ENCODE results near the gene EN1. TPM values are rescaled to one million over a fixed set of nuclear protein-coding genes. Genes with fewer than 3 reads are reported as not detected.
A peak's percentile ranks its signal among the peaks of the same experiment; 100 is the strongest.

EN1 gene
- polyA plus RNA-seq, 10 donors = 4.8 to 10.1 (median 7.3) TPM

GRCh38 chr2:118826093-118826492, 21.4 kb downstream of the EN1 start:
- no peak for DNase-seq

DNA sequence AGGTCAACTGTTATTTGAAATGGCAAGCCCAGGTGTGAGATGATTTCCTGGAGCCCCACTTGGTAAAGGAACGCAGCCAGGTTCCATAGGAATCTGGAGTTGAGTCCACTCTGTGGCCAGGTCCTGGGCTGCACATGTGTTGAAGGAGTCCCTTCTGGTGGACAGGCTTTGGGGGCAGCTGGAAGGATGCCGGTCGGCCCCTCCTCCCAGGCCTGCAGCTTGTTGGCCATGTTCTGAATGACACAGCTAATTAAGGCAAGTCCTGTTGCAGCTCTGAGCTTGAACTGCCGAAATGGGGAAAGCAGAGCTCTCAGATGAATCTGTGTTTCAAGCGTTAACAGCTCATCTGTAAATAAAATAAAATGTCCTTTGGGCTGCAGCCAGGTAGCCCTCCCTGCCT, 23.8 kb downstream of the EN1 start:
- peak in 2 of 3 donors; percentile 27 to 33 for DNase-seq

- DNase-seq = no peak
Measured at GRCh38 chr2:118822572-118822971, 24.9 kb downstream of the EN1 start.

DNA sequence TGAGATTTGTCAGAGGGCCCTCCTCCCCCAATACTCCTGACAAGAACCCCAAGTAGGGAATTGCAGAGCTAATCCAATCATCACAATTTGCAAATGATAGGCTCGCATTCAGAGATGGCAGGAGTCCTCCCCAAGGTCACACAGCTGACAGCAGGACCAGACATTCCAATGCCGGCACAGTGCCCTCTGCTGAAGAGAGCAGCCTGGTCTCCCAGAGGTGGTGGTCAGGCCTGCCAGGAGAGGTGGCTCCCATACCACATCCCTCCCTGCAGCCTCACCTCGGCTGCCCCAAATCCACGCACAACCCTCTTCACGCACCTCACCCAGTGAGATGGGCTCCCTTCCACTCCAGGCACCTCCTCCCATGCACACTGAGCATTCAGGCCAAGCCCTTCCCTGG, 25.4 kb downstream of the EN1 start:
- no peak for DNase-seq

DNA sequence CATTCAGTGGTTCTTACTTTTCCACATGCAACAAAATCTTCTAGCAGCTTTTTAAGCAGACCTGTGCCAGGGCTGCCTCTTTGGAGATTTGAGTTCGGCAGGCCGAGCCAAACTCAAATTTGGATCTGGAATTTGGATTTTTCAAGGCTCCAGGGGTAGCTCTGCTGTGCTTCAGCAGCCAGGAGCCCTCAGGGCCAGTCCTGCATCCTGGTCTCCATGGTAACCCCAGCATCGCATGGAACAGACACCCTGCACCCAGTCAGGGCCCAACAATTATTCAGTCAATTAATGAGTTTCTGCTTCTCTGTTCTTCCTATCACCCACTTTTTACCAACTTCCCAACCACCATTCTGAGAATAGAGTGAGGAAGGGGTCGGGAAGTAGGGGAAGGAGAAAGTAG, 30.0 kb downstream of the EN1 start:
- DNase-seq = peak in 1 of 3 donors; percentile 21

DNA sequence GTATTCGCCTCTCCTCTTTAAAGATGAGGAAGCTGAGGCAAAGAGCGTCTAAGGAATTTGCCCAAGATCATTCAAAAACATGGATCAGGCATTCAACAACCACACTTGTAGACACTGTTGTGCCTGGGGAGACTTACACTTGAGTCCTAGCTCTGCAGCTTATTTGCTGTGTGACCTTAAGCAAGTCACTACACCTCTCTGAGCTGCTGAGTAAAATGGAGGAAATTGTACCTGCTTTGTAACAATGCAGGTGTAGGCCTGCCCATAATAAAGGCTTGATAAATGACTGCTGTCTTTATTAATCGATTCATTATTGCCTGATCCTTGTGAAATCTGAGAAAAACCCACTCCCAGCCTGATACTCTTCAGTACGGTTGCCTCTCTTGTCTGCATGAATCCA, 30.8 kb downstream of the EN1 start:
- DNase-seq = no peak

DNA sequence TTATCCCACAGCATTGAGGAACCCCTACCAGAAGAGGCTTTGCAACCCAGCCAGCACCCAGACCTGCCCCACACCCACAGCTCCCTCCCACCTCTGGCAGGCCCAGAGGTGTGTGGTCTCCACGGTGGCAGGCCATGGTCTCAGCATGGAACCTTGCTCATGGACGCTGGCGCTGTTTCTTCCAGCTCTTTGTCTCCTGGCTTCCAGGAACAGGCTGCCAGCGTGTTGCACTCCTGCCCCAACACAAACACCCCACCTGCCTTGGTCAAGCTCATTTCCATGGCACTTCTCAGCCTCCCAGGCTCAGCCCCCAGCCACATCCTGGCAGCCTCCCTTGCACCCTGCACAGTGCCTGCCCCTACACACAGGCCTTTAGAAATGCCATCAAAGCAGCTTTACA, 31.7 kb downstream of the EN1 start:
- DNase-seq = no peak

GRCh38 chr2:118815314-118815713, 32.1 kb downstream of the EN1 start:
- DNase-seq = no peak

DNA sequence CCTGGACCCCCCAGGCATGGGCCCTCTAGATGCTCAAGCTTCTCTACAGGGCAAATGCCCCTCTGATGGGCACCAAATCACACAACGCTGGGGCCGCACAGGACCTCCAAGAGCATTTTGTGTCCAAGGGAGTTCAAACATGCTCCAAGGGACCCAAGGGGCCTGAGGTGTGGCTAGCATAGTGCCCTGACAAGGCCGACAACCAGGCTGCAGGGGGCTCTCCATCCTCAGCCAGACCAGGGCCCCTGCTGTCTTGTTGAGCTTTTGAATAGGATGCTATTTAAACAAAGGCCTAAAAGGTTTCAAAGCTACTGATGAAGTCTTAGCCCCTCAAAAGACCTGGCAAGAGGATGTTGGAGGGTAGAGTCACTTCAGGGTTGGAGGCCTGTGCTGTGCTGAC, 33.1 kb downstream of the EN1 start:
- DNase-seq = no peak

- DNase-seq = no peak
Measured at GRCh38 chr2:118813601-118814339, 33.7 kb downstream of the EN1 start.

DNA sequence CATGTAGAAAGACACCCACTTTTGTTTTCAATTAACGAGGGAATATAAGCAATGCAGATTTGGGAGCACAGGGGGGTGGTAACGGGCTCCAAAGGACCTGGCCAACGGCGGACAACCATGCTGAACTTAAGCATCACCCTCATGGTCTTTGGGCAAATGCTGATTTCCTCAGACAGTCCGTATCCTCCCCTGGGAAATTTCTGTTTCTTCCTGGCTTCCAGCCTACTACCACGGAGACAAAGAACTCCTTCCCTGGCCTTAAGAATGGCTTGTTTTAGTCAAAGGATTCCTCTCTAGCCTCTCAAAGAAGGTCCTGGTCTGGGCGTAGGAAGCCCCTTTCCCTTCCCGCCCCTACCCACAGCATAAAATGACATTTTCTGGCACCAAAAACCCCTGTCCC, 34.3 kb downstream of the EN1 start:
- no peak for DNase-seq

DNA sequence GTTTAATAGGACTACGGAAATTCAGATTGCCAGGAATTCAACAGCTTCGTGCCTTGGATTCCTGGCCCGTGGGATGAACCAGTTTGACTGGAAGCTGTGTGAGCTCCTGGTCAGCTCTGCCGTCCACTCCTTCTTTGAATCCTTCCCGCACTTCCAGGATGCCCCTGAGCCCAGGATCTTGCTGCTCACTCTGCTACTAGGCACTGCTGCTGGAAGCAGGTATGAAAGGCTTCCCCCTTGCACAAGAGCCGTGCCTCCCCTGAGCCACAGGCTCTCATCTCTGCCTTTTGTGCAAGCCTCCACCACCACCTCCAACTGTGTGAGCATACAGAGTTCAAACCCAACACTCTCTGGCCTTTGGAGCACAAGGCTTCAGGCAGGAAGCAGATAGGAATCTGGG, 34.9 kb downstream of the EN1 start:
- DNase-seq = no peak

GRCh38 chr2:118811514-118812115, 35.8 kb downstream of the EN1 start:
- no peak for DNase-seq

GRCh38 chr2:118810766-118811165, 36.7 kb downstream of the EN1 start:
- no peak for DNase-seq

- no peak for DNase-seq
Measured at GRCh38 chr2:118808429-118808809, 39.0 kb downstream of the EN1 start.

DNA sequence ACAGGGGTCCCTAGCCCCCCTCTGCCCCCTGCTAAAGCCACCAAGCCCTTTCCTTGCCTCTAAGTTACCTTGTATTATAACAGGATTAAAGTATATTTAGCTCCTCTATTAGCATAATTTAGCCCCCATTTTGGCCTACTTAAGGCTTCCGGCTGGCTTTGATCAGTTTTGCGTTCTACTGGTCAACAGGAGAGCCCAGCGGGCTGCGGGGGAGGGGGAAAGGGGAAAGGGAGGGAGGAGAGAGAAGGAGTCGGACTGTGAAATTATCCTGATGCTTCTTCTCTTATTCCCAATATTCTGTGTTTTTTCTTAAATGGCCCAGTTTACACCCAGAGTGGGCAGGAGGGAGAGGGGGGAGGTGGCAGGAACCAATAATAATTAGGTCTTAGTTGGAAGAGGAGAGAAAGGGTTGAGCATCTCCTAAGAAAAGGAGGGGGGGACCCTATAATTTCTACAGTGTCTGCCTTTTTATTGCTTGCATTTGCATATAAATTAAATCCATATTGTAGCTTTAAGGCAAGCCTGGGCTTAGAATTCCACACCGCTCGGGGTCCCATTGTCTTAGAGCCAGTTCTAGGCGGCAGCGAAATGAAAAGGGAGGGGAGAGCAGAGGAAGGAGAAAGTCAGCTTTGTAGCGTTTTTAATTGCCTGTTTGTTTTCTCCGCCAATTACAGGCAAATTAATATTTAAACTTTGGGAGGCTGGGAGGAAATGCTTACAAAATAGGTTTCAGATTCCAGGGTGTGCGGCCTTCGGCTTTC, 39.6 kb downstream of the EN1 start:
- no peak for DNase-seq

GRCh38 chr2:118806797-118807667, 40.4 kb downstream of the EN1 start:
- peak in 1 of 3 donors; percentile 23 for DNase-seq

GRCh38 chr2:118805064-118805690, 42.3 kb downstream of the EN1 start:
- peak in 1 of 3 donors; percentile 19 for DNase-seq

- no peak for DNase-seq
Measured at GRCh38 chr2:118803012-118803411, 44.4 kb downstream of the EN1 start.

GRCh38 chr2:118801151-118801550, 46.3 kb downstream of the EN1 start:
- no peak for DNase-seq

GRCh38 chr2:118800736-118801135, 46.7 kb downstream of the EN1 start:
- DNase-seq = no peak

GRCh38 chr2:118794546-118794945, 52.9 kb downstream of the EN1 start:
- DNase-seq = no peak
